ENCODE data around the gene BRSK1.
"Not testable (repeated sequence)": the region's sequence is repeated elsewhere in the genome, so short reads cannot be mapped to it uniquely, and the experiment has no call there.

Gene BRSK1

DNA sequence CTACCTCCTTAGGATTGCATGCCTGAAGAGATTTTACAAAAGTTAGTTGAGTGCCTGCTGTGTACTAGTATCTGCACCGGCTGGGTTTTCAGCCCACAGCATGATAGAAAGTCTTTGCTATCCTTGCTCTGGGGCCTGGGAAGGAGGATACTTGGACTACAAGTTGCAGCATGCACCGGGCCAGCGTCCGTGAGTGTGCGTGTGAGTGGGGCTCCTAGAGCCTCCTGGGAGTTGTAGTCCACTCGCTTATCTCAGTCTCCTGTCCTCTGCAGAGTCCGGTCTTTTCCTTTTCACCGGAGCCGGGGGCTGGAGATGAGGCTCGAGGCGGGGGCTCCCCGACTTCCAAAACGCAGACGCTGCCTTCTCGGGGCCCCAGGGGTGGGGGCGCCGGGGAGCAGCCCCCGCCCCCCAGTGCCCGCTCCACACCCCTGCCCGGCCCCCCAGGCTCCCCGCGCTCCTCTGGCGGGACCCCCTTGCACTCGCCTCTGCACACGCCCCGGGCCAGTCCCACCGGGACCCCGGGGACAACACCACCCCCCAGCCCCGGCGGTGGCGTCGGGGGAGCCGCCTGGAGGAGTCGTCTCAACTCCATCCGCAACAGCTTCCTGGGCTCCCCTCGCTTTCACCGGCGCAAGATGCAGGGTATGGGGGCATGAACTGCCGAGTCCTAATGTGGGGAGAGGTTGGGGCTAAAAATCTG lies 20.6 kb downstream of the BRSK1 start:
- DNase-seq (ENCODE audit: low read depth): no peak

DNA sequence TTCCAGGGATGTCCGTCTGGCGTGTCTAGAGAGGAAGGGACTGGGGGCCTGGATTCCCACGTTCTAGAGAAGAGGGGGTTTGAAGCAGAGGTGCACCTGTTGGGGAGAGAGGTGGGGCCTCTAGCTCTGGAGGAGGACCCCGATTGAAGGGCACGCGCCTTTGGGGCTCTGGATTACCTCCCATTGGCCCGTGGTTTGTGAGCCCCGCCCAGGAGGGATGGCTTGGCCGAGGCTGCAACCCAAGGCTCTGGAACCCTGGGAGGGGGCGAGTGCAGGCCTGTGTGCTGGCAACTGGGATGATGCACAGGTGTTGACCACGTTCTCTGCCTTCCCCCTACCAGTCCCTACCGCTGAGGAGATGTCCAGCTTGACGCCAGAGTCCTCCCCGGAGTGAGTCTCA lies 21.2 kb downstream of the BRSK1 start:
- DNase-seq (ENCODE audit: low read depth): no peak

DNA sequence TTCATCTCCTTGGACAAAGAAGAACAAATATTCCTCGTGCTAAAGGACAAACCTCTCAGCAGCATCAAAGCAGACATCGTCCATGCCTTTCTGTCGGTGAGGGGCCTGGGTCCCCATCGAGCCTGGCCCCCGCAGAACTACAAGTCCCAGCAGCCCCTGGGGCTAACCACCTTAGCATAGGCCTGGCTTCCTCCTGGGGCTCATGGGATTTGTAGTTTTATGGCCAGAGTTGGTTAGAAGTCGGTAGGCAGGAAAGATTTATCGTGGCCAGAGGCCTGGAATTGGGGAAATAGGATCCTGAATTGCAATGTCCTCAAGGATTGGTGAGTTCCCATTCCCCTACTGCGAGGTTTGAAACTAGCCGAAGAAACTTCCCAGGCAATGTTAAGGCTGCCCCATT lies 21.7 kb downstream of the BRSK1 start:
- no peak for DNase-seq (ENCODE audit: low read depth)

DNA sequence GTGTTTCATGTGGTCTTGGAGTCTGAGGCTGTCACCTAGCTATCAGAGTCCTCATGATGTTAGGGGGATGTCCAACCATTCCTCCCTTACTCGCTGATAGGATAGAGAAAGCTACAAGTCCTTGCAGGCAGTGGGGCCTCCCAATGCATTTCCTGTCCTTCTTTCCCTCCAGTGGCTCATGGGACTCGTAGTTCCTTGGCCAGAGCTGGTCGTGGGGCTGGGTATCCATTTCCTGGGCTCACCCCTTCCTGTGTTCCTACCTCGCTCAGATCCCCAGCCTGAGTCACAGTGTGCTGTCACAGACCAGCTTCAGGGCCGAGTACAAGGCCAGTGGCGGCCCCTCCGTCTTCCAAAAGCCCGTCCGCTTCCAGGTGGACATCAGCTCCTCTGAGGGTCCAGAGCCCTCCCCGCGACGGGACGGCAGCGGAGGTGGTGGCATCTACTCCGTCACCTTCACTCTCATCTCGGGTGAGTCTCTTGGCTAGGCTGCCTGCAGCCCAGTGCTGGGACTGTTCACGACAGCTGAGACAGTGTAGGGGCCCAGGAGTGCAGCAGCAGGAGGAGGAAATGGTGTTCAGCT lies 22.3 kb downstream of the BRSK1 start:
- no peak for DNase-seq (ENCODE audit: low read depth)

DNA sequence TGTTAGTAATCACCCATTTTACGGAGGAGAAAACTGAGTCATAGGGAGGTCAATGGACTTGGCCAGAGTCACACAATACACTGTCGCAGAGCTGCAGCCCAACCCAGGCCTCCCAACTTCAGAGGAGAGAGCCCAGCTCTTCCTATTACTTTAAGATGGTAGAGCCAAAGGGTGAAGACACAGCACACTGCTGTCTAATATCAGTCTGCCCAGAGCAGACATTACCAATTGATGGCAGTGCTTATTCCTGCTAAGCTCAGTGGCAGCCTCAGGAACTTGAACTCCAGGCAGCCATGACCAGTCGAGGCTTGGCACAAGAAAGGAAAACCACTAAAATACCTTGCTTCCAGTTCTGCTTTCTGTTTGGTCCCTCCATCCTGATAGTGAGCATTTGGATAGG lies 22.9 kb downstream of the BRSK1 start:
- DNase-seq (ENCODE audit: low read depth): no peak

DNA sequence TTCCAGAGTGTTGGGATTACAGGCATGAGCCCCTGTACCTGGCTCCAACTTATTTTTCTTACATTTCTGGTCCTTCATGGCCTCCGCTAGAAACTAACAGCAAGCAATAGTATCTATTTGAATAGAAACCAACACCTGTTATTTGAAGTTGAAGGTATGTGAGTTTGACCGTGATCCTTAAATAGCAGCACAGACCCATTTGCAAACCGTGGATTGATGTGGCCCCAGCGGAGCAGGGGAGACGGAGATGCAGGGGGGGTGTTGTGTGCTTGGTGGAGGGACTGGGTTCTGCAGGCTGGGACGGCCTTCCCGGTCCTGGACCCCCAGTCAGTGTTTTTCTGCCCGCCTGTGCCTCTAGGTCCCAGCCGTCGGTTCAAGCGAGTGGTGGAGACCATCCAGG lies 24.5 kb downstream of the BRSK1 start:
- no peak for DNase-seq (ENCODE audit: low read depth)

DNA sequence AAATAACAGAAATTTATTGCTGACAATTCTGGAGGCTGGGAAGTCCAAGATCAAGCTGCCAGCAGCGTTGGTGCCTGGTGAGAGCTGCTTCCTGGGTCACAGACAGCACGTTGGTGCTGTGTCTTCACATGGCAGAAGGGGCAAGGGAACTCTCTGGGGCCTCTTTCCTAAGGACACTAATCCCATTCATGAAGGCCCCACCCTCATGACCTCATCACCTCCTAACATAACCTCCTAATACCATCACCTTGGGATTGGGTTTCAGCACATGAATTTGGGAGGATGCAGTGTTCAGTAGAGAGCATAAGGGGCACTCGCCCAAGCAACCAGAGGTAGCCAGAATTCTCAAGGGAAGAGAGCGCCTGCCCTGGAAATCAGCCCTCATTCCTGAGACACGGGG lies 25.7 kb downstream of the BRSK1 start:
- DNase-seq (ENCODE audit: low read depth): no peak

GRCh38 chr19:55310498-55310897 lies 26.7 kb downstream of the BRSK1 start:
- no peak for DNase-seq (ENCODE audit: low read depth)

DNA sequence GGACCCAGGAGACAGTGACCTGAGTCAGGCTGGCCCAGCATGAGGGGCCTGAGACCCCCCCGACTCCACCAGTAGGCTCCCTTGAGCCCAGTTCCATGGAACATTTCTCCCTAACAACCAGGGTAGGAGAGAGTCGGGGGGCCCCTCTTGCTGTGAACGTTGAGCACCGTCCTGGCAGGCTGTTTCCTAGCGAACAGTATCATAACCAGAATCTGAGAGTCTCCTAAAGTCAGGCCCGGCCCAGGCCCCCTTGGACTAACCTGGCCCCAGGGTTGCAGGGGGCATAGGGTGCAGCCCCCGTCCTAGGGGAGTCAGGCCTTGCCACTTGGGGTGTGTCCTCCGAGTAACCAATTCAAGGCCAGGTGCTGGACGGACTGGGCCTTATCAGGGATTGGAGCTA lies 27.6 kb downstream of the BRSK1 start:
- DNase-seq (ENCODE audit: low read depth): no peak

DNA sequence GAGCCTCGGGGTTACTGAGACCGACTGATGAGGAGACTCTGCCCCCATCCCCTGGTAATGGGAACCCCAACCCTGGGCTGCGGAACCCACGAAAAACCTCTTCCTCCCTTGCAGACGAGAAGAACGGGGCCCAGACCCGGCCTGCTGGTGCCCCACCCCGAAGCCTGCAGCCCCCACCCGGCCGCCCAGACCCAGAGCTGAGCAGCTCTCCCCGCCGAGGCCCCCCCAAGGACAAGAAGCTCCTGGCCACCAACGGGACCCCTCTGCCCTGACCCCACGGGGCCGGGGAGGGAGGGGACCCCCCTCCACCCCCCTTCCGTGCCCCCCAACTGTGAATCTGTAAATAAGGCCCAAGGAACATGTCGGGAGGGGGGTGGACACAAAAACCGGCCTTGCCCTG lies 28.0 kb downstream of the BRSK1 start:
- no peak for DNase-seq (ENCODE audit: low read depth)

GRCh38 chr19:55312621-55313512 lies 29.1 kb downstream of the BRSK1 start:
- DNase-seq (ENCODE audit: low read depth): no peak

DNA sequence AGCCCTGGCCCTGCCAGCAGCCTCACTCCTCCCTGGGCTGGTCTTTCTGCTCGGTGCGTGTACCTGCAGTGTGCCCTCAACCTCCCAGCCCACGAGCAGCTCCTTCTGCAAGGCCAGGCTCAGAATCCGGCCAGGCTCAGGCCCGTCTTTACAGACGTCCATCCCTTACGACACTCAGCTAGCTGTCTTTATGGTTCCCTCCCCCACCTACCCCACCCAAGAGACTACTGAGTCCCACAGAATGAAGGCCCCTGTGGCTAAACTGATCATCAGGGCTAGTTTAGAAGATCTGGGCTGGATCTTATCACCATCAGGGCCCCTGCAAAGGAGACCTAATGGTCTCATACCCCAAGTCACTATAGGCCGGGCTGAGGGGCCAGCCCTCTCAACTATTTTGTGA lies 30.6 kb downstream of the BRSK1 start:
- no peak for DNase-seq (ENCODE audit: low read depth)

- no peak for DNase-seq (ENCODE audit: low read depth)
Observed at GRCh38 chr19:55315956-55316525, 32.2 kb downstream of the BRSK1 start.

- no peak for DNase-seq (ENCODE audit: low read depth)
Observed at GRCh38 chr19:55316646-55317045, 32.8 kb downstream of the BRSK1 start.

GRCh38 chr19:55319785-55320184 lies 36.0 kb downstream of the BRSK1 start:
- DNase-seq (ENCODE audit: low read depth): no peak

- DNase-seq (ENCODE audit: low read depth): no peak
Observed at GRCh38 chr19:55320844-55321419, 37.1 kb downstream of the BRSK1 start.

DNA sequence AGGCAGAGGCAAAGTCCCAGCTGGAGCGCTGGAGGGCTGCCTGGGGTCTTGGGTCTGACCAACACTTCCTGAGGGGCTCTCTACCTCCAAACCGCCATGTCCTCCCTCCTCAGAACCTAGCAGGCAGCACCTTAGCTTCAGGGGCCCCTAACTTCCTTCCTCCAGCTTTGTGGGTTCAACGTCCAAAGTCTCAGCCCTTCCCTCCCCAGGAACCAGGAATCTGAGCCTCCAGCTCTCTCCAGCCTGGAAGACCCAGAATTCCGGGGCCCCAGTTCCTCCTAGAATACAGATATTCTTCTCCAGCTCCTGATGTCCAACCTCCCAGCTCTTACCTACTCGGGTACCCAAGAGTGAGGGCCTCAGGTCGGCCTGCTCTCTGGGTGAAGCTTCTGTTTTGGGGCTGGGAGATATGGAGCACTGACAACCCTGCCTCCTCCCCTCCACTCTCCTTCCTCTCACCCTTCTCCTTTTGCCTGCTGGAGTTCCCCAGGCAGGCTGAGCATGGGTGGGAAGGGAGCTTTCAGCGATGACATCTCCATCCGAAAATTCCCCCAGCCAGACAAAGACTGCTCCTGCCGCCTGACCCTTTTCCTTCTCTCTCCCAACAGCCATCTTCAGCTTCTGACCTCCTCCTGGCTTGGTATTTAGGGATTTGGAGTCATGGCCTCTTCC lies 37.8 kb downstream of the BRSK1 start:
- DNase-seq (ENCODE audit: low read depth): no peak

GRCh38 chr19:55322204-55322885 lies 38.5 kb downstream of the BRSK1 start:
- DNase-seq (ENCODE audit: low read depth): no peak

GRCh38 chr19:55324662-55325061 lies 40.9 kb downstream of the BRSK1 start:
- no peak for DNase-seq (ENCODE audit: low read depth)

GRCh38 chr19:55325172-55325571 lies 41.4 kb downstream of the BRSK1 start, which contains the start of gene TMEM150B:
Gene TMEM150B (minus strand): TSS chr19:55325341. CDS start chr19:55321036, 4,305 bp downstream.
- no peak for DNase-seq (ENCODE audit: low read depth)

DNA sequence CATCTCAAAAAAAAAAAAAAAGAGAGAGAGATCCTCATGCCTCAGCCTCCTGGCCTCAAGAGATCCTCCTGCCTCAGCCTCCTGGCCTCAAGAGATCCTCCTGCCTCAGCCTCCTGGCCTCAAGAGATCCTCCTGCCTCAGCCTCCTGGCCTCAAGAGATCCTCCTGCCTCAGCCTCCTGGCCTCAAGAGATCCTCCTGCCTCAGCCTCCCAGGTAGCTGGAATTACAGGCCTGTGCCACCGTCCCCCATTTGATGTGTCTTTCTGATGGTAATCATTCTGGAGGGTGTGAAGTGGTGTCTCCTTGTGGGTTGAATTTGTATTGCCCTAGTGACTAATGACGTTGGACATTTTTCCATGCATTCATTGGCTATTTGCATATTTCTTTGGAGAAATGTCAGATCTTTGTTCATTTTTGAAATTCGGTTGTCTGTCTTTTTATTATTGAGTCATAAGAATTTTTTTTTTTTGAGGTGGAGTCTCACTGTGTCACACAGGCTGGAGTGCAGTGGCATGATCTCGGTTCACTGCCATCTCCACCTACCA lies 45.0 kb downstream of the BRSK1 start:
- DNase-seq (ENCODE audit: low read depth): not testable (repeated sequence)
